Astrocyte of the spinal cord (primary cell): Measurements from ENCODE around the gene DVL1.

Experiments used
- DNase-seq: peaks from one replicate; pipeline ENCODE4 v3.0.0; 2011; ENCODE audit warnings: low read depth, low spot score
- H3K4me3 ChIP-seq: 2 replicates; pipeline ENCODE4 v1.5.1; 2011; ENCODE audit warnings: low read depth, mild to moderate bottlenecking, low read length, moderate library complexity
- in situ Hi-C: cut with HindIII; loops from 2 replicates; pipeline ENCODE4 v1.10.0; 2017; ENCODE audit warnings: low sequenced_read_pairs
- TF ChIP-seq, protein P1 (sequence below): IDR thresholded peaks from 2 replicates; pipeline ENCODE4 v1.5.1; 2012; ENCODE audit warnings: low read depth, mild to moderate bottlenecking, low read length, inconsistent platforms

The DVL1 gene

DNA sequence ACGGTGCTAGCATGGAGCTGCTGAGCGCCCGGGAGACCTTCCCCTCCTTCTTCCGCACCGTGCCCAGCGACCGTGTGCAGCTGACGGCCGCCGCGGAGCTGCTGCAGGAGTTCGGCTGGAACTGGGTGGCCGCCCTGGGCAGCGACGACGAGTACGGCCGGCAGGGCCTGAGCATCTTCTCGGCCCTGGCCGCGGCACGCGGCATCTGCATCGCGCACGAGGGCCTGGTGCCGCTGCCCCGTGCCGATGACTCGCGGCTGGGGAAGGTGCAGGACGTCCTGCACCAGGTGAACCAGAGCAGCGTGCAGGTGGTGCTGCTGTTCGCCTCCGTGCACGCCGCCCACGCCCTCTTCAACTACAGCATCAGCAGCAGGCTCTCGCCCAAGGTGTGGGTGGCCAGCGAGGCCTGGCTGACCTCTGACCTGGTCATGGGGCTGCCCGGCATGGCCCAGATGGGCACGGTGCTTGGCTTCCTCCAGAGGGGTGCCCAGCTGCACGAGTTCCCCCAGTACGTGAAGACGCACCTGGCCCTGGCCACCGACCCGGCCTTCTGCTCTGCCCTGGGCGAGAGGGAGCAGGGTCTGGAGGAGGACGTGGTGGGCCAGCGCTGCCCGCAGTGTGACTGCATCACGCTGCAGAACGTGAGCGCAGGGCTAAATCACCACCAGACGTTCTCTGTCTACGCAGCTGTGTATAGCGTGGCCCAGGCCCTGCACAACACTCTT is 17.0 kb downstream of the DVL1 start:
- DNase-seq, result no peak
- H3K4me3 ChIP-seq, result no peak overlapping the region
- TF ChIP-seq, protein P1, sequence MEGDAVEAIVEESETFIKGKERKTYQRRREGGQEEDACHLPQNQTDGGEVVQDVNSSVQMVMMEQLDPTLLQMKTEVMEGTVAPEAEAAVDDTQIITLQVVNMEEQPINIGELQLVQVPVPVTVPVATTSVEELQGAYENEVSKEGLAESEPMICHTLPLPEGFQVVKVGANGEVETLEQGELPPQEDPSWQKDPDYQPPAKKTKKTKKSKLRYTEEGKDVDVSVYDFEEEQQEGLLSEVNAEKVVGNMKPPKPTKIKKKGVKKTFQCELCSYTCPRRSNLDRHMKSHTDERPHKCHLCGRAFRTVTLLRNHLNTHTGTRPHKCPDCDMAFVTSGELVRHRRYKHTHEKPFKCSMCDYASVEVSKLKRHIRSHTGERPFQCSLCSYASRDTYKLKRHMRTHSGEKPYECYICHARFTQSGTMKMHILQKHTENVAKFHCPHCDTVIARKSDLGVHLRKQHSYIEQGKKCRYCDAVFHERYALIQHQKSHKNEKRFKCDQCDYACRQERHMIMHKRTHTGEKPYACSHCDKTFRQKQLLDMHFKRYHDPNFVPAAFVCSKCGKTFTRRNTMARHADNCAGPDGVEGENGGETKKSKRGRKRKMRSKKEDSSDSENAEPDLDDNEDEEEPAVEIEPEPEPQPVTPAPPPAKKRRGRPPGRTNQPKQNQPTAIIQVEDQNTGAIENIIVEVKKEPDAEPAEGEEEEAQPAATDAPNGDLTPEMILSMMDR, result no peak
- in situ Hi-C loops, result no loop called here

DNA sequence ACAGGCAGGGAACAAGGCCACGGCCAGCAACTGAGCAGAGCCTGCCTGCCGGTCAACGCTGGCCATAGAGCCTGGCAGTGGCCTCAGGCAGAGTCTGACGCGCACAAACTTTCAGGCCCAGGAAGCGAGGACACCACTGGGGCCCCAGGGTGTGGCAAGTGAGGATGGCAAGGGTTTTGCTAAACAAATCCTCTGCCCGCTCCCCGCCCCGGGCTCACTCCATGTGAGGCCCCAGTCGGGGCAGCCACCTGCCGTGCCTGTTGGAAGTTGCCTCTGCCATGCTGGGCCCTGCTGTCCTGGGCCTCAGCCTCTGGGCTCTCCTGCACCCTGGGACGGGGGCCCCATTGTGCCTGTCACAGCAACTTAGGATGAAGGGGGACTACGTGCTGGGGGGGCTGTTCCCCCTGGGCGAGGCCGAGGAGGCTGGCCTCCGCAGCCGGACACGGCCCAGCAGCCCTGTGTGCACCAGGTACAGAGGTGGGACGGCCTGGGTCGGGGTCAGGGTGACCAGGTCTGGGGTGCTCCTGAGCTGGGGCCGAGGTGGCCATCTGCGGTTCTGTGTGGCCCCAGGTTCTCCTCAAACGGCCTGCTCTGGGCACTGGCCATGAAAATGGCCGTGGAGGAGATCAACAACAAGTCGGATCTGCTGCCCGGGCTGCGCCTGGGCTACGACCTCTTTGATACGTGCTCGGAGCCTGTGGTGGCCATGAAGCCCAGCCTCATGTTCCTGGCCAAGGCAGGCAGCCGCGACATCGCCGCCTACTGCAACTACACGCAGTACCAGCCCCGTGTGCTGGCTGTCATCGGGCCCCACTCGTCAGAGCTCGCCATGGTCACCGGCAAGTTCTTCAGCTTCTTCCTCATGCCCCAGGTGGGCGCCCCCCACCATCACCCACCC is 17.9 kb downstream of the DVL1 start, which contains the start of gene TAS1R3:
Gene TAS1R3 (plus strand): TSS at position 213 of the 898 bp plus-strand sequence. CDS start 66 bp downstream, at position 279.
- TF ChIP-seq, protein P1, result no peak
- no peak within 1 kb of the TSS for H3K4me3 ChIP-seq
- DNase-seq, result no peak
- in situ Hi-C loops, result no loop called here

DNA sequence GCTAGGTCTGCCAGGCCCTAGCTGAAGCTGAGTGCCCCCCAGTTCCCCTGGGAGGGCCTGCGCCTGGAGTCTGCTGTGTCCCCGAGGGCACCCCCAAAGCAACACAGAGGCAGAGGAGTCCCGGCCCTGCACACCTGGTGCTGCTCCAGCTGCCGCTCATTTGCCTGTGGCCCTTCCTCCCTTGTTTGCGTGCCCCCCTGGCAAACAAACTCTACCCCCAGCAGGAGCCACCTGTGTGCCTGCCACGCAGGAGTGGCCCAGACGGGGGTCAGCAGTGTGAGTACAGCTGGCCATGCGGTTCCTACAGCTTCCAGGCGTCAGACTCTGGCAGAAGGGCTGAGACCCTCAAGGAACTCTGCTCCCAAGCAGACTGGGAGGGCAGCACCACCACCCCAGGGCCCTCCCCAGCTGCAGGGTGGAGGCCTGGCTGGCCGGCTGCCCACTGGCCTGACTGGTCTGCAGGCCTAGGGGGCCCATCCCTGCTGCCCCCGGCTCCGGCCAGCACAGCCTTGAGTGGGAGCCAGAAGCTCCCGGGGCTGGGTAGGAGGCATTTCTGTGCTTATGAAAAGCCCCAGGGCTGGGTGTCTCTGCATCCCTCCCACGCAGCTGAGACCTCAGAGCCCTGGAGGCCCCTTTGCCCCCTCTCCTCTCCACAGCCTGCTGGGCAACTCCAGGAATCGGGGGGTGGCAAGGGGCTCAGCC is 18.7 kb downstream of the DVL1 start:
- TF ChIP-seq, protein P1, result no peak
- in situ Hi-C loops, result no loop called here
- no peak for DNase-seq
- no peak overlapping the region for H3K4me3 ChIP-seq

DNA sequence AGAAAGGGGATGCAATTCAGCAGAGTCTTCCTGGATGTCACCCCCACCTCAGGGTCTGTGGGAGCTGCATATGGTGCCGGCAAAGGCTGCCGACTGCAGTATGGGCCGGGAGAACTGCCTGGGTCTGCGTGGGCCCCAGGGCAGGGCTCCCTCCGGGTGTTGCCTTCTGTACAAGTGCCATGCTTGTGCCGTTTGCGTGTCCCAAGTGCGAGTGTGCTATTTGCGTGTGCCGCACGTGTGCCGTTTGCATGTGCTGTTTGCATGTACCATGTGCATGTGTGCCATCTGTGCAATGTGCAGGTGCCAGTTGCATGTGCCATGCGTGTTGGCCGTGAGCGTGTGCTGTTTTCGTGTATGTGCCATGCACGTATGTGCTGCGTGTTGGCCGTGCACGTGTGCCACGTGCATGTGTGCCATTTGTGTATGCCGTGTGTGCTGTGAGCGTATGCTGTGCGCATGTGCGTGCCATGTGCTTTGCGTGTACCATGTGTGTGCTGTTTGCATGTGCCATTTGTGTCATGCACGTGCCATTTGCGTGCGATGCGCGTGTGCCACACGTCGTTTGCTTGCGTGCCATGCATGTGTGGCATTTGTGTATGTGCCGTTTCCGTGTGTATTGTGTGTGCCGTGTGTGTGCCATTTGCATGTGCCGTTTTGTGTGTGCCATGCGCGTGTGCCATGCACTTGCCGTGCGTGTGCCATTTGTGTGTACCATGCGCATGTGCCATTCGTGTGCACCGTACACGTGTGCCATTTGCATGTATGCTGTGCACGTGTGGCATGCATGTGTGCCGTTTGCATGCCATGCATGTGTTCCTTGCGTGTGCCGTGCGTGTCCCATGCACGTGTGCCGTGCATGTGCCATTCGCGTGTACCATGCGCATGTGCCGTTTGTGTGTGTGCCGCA is 19.7 kb downstream of the DVL1 start:
- H3K4me3 ChIP-seq, result no peak overlapping the region
- DNase-seq, result no peak
- TF ChIP-seq, protein P1, result no peak
- in situ Hi-C loops, result no loop called here

DNA sequence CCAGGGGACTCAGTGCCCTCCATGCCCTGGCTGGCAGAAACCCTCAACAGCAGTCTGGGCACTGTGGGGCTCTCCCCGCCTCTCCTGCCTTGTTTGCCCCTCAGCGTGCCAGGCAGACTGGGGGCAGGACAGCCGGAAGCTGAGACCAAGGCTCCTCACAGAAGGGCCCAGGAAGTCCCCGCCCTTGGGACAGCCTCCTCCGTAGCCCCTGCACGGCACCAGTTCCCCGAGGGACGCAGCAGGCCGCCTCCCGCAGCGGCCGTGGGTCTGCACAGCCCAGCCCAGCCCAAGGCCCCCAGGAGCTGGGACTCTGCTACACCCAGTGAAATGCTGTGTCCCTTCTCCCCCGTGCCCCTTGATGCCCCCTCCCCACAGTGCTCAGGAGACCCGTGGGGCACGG is 21.0 kb downstream of the DVL1 start:
- DNase-seq, result no peak
- TF ChIP-seq, protein P1, result no peak

More for the DNA sequence above, 21.0 kb downstream of the DVL1 start:
- no peak overlapping the region for H3K4me3 ChIP-seq
- in situ Hi-C loops, result no loop called here
